GM13976 (cell line): ENCODE data around the gene LRRC23.

Experiments used
- DNase-seq: peaks from one replicate; pipeline ENCODE4 v3.0.0; 2012; ENCODE audit warnings: low spot score
- in situ Hi-C: fragments of 300-500 bp; cut with MboI; formaldehyde crosslinking; loops from one replicate; pipeline ENCODE4 v1.12.0; 2022; ENCODE audit warnings: low sequenced_read_pairs, mixed read lengths, inconsistent platforms; ENCODE audit not compliant: unreplicated experiment
- TF ChIP-seq, protein P1 (sequence below): IDR thresholded peaks from 2 replicates; pipeline ENCODE4 v1.5.1; 2012; ENCODE audit warnings: borderline replicate concordance, mild to moderate bottlenecking; ENCODE audit not compliant: insufficient read depth; ENCODE audit errors: extremely low read depth, missing control alignments, control extremely low read depth

The LRRC23 gene

DNA sequence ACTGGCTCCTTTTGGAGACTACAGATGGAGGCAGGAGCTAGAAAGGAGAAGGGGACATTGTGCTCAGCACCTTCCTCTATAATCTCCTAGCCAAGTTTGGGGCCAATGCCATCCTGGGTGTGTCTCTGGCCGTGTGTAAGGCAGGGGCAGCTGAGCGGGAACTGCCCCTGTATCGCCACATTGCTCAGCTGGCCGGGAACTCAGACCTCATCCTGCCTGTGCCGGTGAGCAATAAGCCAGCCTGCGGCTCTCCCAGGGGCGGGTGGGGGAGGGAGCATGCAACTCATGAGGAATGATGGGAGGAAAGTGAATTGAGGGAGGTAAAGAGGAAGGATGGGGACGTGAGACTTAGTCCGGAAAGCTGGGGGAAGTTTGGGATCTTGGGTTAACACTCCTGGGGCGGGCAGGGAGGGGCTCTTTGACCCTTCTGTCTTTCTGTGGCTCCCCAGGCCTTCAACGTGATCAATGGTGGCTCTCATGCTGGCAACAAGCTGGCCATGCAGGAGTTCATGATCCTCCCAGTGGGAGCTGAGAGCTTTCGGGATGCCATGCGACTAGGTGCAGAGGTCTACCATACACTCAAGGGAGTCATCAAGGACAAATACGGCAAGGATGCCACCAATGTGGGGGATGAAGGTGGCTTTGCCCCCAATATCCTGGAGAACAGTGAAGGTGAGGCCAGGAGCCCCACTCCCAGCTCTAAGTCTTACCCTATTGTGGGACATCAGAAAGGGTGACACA lies 13.0 kb downstream of the LRRC23 start:
- TF ChIP-seq, protein P1, sequence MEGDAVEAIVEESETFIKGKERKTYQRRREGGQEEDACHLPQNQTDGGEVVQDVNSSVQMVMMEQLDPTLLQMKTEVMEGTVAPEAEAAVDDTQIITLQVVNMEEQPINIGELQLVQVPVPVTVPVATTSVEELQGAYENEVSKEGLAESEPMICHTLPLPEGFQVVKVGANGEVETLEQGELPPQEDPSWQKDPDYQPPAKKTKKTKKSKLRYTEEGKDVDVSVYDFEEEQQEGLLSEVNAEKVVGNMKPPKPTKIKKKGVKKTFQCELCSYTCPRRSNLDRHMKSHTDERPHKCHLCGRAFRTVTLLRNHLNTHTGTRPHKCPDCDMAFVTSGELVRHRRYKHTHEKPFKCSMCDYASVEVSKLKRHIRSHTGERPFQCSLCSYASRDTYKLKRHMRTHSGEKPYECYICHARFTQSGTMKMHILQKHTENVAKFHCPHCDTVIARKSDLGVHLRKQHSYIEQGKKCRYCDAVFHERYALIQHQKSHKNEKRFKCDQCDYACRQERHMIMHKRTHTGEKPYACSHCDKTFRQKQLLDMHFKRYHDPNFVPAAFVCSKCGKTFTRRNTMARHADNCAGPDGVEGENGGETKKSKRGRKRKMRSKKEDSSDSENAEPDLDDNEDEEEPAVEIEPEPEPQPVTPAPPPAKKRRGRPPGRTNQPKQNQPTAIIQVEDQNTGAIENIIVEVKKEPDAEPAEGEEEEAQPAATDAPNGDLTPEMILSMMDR: no peak
- in situ Hi-C loops: no loop called here
- DNase-seq: no peak

DNA sequence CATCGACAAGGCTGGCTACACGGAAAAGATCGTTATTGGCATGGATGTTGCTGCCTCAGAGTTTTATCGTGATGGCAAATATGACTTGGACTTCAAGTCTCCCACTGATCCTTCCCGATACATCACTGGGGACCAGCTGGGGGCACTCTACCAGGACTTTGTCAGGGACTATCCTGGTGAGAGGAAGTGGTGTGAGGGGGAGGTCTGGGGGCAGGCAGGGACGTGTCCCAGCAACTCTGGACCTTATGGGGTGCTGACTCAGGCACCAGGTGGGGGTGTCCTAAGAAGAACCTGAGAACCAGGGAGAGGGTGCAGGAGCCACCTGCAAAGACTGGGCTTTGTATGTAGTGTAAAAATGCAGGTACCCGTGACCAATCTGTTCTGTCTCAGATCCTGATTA lies 15.0 kb downstream of the LRRC23 start:
- DNase-seq: no peak
- in situ Hi-C loops: no loop called here
- TF ChIP-seq, protein P1: no peak

DNA sequence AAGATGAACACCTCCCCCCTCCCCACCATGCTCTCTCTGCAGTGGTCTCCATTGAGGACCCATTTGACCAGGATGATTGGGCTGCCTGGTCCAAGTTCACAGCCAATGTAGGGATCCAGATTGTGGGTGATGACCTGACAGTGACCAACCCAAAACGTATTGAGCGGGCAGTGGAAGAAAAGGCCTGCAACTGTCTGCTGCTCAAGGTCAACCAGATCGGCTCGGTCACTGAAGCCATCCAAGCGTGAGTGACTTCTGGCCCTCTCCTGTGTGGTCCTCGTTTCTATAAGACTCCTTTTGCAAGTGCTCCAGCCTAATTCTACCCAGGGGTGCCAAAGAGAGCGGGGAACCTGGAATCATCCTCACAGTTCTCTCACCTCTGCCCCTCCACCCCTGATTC lies 16.9 kb downstream of the LRRC23 start:
- in situ Hi-C loops: no loop called here
- no peak for DNase-seq
- TF ChIP-seq, protein P1: no peak

DNA sequence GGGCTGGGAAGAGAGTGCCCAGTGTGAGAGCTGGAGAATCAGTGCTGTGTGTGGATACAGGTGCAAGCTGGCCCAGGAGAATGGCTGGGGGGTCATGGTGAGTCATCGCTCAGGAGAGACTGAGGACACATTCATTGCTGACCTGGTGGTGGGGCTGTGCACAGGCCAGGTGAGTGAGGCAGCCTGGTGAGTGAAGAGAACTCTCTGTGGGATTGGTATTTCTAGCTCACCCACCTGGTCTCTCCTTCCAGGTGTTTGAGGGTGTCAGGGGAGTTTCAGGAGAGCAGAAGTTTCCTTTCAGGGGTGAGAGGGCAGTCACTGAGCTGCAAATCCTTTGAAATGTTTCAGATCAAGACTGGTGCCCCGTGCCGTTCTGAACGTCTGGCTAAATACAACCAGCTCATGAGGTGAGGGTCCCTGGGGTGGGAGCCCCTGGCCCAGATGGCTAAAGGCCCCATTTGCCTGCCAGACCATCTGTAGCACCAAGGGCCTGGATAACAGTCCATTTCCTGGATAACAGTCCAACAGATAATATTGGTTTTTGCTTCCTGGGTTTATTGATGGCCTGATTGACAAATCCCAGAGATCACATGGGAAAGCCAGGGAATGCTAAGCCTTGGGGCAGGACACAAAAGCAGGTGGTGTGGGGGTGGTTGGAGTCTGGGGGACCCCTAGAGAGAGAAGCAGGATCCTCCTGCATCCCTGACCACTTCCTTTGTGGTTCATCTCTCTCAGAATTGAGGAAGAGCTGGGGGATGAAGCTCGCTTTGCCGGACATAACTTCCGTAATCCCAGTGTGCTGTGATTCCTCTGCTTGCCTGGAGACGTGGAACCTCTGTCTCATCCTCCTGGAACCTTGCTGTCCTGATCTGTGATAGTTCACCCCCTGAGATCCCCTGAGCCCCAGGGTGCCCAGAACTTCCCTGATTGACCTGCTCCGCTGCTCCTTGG lies 17.6 kb downstream of the LRRC23 start:
- DNase-seq: no peak
- TF ChIP-seq, protein P1: no peak
- in situ Hi-C loops: no loop called here

DNA sequence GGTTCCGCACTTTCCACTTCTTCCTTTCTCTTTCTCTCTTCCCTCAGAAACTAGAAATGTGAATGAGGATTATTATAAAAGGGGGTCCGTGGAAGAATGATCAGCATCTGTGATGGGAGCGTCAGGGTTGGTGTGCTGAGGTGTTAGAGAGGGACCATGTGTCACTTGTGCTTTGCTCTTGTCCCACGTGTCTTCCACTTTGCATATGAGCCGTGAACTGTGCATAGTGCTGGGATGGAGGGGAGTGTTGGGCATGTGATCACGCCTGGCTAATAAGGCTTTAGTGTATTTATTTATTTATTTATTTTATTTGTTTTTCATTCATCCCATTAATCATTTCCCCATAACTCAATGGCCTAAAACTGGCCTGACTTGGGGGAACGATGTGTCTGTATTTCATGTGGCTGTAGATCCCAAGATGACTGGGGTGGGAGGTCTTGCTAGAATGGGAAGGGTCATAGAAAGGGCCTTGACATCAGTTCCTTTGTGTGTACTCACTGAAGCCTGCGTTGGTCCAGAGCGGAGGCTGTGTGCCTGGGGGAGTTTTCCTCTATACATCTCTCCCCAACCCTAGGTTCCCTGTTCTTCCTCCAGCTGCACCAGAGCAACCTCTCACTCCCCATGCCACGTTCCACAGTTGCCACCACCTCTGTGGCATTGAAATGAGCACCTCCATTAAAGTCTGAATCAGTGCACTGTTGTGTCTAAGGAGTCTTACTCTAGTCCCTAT lies 18.5 kb downstream of the LRRC23 start:
- DNase-seq: no peak
- in situ Hi-C loops: no loop called here
- TF ChIP-seq, protein P1: no peak

DNA sequence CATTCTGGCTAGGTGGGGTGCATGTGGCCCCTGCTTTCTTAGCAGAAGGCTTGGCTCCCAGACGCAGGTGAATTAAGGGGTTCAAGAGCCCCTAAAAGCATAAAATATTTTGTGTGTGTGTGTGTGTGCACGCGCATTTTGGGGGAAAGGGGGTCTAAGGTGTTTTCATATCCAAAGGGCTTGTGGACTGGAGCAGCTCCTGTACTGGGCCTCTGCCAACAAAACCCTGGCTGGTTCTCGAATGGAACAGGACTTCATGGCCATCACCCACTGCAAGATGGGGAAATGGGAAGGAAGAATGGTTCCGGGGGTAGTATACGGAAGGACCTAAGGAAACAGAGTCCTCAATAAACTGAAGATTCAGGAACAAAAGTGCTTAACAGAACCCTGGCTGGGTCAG lies 19.2 kb downstream of the LRRC23 start:
- in situ Hi-C loops: no loop called here
- TF ChIP-seq, protein P1: no peak
- DNase-seq: no peak
